ENCODE measurements around the gene KRT78. TPM values are rescaled to one million over a fixed set of nuclear protein-coding genes. Genes with fewer than 3 reads are reported as not detected.

KRT78 gene
- total and polyA plus RNA-seq, 9 donors: 0.05 to 2.8 (median 0.79) TPM; not detected in 6

DNA sequence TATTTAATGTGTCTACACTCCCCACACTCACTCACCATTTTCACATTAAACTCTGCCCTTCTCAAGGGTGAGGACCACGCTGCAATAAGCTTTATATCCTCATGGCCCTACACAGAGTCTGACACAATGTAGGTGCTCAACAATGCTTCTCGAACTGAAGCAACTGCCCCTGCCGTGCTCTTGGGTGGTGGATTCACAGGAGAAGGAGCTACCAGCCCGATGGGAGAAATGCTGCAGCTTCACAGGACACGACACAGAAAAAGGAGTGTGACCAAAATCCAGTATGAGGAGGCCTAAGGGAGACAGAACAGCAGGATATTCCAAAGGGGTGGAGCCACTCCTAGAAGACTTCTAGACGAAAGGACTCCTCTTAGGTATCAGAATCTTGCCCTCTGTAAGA lies 46.4 kb downstream of the KRT78 start:
- Histone ChIP-seq H3K27me3 (ENCODE audit: control insufficient read depth, insufficient read depth, low read length) (peaks cover 10% of the 10 kb centered on the region), H3K36me3 (ENCODE audit: control insufficient read depth, insufficient read depth, low read length) (no peaks in the 10 kb centered on the region), H3K4me1 (ENCODE audit: control insufficient read depth, insufficient read depth, low read length) (peaks cover 13% of the 10 kb centered on the region), H3K27ac (ENCODE audit: low read length) (no peak overlapping the region), H3K4me3 (ENCODE audit: low read length) (no peak overlapping the region), H3K9me3 (replicated peaks; ENCODE audit: control insufficient read depth, low read depth, low read length) (no peaks in the 10 kb centered on the region)
- DNase-seq: no peak
- 57% methylated on average over 6 of the region's 6 CpGs for WGBS (ENCODE audit: insufficient coverage)

DNA sequence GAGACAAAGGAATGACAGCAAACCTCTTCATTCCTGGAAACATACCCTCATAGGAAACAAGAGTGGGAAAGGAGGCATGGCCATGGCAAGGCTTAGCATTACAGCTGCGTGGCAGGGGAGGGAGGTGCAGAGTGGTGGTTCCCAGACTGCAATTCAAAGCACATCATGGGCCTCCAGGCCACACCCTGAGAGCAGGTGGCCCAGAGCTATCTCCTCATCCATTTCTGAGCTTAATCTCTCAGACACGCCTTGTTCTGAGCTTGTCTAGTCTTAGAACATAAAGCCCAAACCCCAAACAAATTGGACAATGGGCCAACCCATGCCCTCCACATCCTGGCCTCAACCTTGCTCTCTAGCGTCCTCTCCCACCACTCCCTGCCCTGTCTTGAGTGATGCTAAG lies 47.0 kb downstream of the KRT78 start:
- no peaks in the 10 kb centered on the region for H3K9me3 ChIP-seq (replicated peaks; ENCODE audit: control insufficient read depth, low read depth, low read length)
- H3K4me1 ChIP-seq (ENCODE audit: control insufficient read depth, insufficient read depth, low read length): peaks cover 13% of the 10 kb centered on the region
- 76% methylated on average over 2 of the region's 3 CpGs for WGBS (ENCODE audit: insufficient coverage)
- no peaks in the 10 kb centered on the region for H3K36me3 ChIP-seq (ENCODE audit: control insufficient read depth, insufficient read depth, low read length)
- no peak overlapping the region for H3K27ac ChIP-seq (ENCODE audit: low read length)
- peaks cover 5% of the 10 kb centered on the region for H3K27me3 ChIP-seq (ENCODE audit: control insufficient read depth, insufficient read depth, low read length)
- no peak overlapping the region for H3K4me3 ChIP-seq (ENCODE audit: low read length)
- DNase-seq: no peak

DNA sequence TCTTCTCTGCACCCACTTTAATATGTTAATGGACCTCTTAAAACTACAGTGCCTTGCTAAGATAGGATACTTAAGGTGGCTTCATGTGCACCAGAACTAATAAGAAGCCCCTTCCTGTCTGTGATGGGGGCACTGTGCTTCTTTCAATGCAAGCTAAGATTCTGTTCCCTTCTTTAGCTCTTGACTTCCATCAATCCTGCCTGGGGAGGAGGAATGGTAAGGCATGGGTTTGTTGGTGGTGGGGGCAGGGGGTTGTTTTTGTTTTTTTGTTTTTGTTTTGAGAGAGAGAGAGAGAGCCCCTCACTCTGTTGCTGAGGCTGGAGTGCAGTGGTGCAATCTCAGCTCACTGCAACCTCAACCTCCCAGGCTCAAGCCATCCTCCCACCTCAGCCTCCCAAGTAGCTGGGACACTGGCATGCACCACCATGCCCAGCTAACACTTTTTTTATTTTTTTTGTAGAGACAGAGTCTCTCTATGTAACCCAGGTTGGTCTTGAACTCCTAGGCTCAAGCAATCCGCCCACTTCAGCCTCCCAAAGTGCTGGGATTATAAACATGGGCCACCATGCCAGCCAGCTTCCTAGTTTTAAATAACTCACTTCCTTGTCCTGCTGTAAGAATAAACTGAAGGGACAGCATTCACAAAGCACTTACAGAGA lies 48.4 kb downstream of the KRT78 start:
- no peak for DNase-seq
- no CpG with 5 or more reads among the region's 1 CpG for WGBS (ENCODE audit: insufficient coverage)
- peaks cover 11% of the 10 kb centered on the region for H3K4me1 ChIP-seq (ENCODE audit: control insufficient read depth, insufficient read depth, low read length)

DNA sequence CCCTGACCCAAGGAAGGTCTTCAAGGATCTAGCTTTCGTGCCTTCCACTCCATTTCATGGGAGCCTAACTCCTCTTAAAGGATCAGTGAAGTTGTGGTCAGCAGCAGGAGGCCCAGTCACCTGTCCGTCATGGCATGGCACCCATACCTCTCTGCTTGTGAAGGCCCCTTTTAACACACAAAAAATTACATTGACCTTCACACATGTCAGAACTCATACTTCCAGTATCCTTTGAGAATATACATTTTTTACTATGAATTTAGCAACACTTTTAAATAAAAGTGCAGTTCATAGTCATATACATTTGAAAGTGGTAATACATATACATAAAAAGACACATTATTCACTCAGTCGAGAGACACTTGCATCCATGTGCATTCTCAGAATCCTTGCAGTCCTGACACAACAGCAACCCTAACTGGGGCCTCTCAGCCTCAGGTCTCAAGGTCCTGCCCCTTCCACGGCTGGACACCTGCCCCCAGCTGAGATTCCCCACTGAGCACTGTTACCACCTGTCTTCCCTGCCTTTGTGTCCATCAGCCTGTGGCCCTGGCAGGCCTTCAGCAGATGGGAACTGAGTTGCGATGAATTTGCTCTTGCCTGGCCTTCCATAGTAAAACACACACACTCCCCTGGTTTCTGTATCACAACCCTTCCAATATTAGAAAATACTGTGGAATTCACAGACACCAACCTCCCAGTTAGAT lies 49.1 kb downstream of the KRT78 start:
- no peaks in the 10 kb centered on the region for H3K36me3 ChIP-seq (ENCODE audit: control insufficient read depth, insufficient read depth, low read length)
- 42% methylated on average over 2 of the region's 5 CpGs for WGBS (ENCODE audit: insufficient coverage)
- H3K27me3 ChIP-seq (ENCODE audit: control insufficient read depth, insufficient read depth, low read length): peaks cover 2% of the 10 kb centered on the region
- H3K9me3 ChIP-seq (replicated peaks; ENCODE audit: control insufficient read depth, low read depth, low read length): no peaks in the 10 kb centered on the region
- peaks cover 6% of the 10 kb centered on the region for H3K4me1 ChIP-seq (ENCODE audit: control insufficient read depth, insufficient read depth, low read length)
- H3K27ac ChIP-seq (ENCODE audit: low read length): no peak overlapping the region
- no peak overlapping the region for H3K4me3 ChIP-seq (ENCODE audit: low read length)
- no peak for DNase-seq

More for the DNA sequence above, 48.4 kb downstream of the KRT78 start:
- no peaks in the 10 kb centered on the region for H3K36me3 ChIP-seq (ENCODE audit: control insufficient read depth, insufficient read depth, low read length)
- H3K27ac ChIP-seq (ENCODE audit: low read length): no peak overlapping the region
- H3K9me3 ChIP-seq (replicated peaks; ENCODE audit: control insufficient read depth, low read depth, low read length): no peaks in the 10 kb centered on the region
- peaks cover 4% of the 10 kb centered on the region for H3K27me3 ChIP-seq (ENCODE audit: control insufficient read depth, insufficient read depth, low read length)
- no peak overlapping the region for H3K4me3 ChIP-seq (ENCODE audit: low read length)

DNA sequence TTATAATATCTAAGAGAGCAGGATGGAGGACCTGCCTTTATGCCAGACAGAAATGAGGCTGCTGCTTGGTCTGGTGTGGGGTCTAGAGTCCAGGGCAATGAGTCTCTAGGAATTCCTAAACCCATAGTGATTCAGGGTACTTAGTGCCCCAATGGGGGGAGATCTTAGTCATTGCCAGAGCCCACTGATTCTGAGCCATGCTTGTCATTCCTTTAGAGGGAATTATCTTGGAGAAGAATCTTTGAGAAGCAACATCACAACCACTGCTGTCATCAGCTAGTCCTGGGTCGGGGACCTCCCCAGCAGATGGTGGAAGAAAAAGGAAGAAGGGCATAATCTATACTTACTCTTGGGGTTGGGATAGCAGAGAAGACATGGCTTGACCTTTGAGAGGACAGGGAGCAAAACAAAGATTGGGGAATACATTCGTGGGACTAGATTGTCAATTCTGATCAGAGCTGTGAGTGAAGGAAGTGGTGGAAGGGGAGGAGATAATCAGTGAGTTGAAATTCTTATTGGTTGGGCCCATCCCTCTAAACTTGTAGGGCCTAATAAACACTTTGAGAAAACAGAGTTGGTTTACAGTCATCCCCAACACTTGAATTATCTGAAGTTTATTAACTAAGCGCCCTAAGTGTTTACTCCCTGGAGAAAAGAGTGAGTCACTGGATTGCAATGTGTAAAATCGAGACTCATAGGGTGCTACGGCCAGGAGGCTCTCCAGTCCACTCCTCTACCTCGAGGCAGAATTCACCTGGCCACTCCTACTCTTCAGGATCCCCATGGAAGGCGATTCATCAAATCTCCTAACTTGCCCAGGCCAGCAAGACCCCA lies 49.9 kb downstream of the KRT78 start:
- Histone ChIP-seq H3K4me1 (ENCODE audit: control insufficient read depth, insufficient read depth, low read length) (peaks cover 2% of the 10 kb centered on the region), H3K27me3 (ENCODE audit: control insufficient read depth, insufficient read depth, low read length) (peaks cover 2% of the 10 kb centered on the region), H3K9me3 (replicated peaks; ENCODE audit: control insufficient read depth, low read depth, low read length) (no peaks in the 10 kb centered on the region), H3K36me3 (ENCODE audit: control insufficient read depth, insufficient read depth, low read length) (no peaks in the 10 kb centered on the region), H3K27ac (ENCODE audit: low read length) (no peak overlapping the region), H3K4me3 (ENCODE audit: low read length) (no peak overlapping the region)
- DNase-seq: no peak
- 52% methylated on average over 2 of the region's 7 CpGs for WGBS (ENCODE audit: insufficient coverage)

DNA sequence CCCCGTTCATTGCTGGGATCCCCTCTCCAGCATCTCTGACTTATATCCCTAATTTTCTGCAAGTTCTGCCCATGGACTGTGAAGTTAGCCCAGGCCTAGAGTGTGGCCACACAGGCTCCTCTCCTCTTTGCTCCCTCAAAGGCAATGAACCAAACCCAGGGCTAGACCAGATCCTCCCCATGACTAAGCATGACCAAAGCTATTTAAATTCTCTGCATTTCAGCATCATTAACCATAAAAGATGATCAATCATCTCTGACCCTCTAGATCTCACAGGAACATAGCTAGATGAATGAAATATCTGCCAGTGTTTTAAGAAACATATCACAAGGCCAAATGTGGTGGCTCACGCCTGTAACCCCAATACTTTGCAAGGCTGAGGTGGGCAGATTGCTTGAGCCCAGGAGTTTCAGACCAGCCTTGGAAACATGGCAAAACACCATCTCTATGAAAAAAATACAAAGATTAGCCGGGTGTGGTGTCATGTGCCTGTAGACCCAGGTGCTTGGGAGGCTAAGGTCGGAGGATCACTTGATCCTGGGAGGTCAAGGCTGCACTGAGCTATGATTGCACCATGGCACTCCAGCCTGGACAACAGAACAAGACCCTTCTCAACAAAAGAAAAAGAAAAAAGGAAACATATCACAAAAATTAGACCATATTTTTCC lies 50.7 kb downstream of the KRT78 start:
- no peak for DNase-seq
- Histone ChIP-seq H3K4me1 (ENCODE audit: control insufficient read depth, insufficient read depth, low read length) (no peaks in the 10 kb centered on the region), H3K27ac (ENCODE audit: low read length) (no peak overlapping the region), H3K27me3 (ENCODE audit: control insufficient read depth, insufficient read depth, low read length) (peaks cover 2% of the 10 kb centered on the region), H3K36me3 (ENCODE audit: control insufficient read depth, insufficient read depth, low read length) (no peaks in the 10 kb centered on the region), H3K4me3 (ENCODE audit: low read length) (no peak overlapping the region), H3K9me3 (replicated peaks; ENCODE audit: control insufficient read depth, low read depth, low read length) (no peaks in the 10 kb centered on the region)
- 80% methylated on average over 1 of the region's 4 CpGs for WGBS (ENCODE audit: insufficient coverage)

DNA sequence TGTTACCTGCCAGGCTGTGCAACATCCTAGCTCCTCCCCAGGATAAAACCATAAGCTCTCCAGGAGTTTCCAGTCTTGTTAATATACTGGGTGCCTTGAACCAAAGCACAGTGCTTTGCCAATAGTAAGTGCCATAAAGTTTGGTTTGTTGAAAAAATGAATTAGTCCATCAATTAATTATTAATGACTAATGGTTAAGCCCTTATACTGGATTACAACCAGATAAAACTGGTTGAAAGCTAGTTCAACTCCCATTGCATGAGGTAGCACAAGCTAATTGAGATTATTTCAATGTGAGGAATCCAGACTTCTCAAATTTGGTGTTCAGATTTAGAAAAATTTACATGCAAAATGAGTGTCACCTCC lies 51.3 kb downstream of the KRT78 start:
- no peak for DNase-seq

DNA sequence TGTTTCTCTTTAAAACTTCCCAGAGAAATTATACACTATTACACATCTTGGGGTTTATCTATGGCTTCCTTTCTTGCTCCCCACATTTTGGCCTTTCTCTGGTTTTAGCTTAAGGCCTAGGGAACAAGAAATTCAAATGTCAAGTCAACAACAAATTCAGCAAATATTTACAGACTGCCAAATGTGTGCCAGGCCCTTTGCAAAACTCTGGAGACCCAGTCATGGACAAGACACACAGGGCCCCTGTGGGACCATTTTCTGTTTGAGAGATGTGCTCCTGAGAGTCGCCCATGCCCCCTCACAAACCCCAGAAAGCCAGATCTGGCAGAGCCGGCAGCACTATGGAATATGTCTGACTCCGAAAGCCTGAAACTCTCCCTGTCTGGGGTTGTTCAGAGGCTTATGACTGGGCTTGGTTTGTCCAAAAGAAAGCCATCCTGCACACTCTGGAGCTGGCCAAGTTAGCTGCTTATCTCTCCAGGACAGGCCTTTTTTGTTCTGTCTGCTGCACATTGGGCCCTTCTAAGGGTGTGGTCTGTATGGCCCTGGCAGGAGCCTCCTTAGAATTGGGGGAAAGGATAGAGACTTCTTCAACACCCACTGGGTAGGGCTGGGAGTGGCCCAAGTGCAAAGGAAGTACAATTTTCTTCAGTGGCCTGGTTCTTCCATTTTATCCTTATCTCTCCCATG lies 51.8 kb downstream of the KRT78 start:
- Histone ChIP-seq H3K36me3 (ENCODE audit: control insufficient read depth, insufficient read depth, low read length) (no peaks in the 10 kb centered on the region), H3K4me3 (ENCODE audit: low read length) (no peak overlapping the region), H3K9me3 (replicated peaks; ENCODE audit: control insufficient read depth, low read depth, low read length) (no peaks in the 10 kb centered on the region), H3K27ac (ENCODE audit: low read length) (no peak overlapping the region), H3K4me1 (ENCODE audit: control insufficient read depth, insufficient read depth, low read length) (no peaks in the 10 kb centered on the region), H3K27me3 (ENCODE audit: control insufficient read depth, insufficient read depth, low read length) (no peaks in the 10 kb centered on the region)
- no peak for DNase-seq
- no CpG with 5 or more reads among the region's 3 CpGs for WGBS (ENCODE audit: insufficient coverage)

More for the DNA sequence above, 51.3 kb downstream of the KRT78 start:
- H3K4me3 ChIP-seq (ENCODE audit: low read length): no peak overlapping the region
- no peaks in the 10 kb centered on the region for H3K36me3 ChIP-seq (ENCODE audit: control insufficient read depth, insufficient read depth, low read length)
- H3K27me3 ChIP-seq (ENCODE audit: control insufficient read depth, insufficient read depth, low read length): peaks cover 2% of the 10 kb centered on the region
- H3K27ac ChIP-seq (ENCODE audit: low read length): no peak overlapping the region
- H3K4me1 ChIP-seq (ENCODE audit: control insufficient read depth, insufficient read depth, low read length): no peaks in the 10 kb centered on the region
- H3K9me3 ChIP-seq (replicated peaks; ENCODE audit: control insufficient read depth, low read depth, low read length): no peaks in the 10 kb centered on the region

DNA sequence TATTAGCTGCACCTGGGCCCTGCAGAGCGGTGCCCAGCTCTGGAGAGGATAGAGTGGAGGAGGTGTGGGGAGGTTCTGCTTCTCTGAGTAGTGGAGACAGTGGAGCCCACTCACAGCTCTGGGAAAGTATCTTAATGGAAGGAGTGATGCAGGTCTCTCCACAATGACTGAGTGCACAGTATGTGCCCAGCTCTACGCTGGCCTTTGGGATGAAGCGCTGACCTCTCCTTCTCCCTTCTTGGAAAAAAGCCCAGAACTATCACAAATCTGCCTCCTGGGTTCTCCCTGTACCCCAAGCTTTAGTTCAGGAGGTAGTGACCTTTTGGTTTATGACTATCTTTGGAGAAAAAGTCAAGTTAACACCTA lies 52.4 kb downstream of the KRT78 start:
- H3K4me1 ChIP-seq (ENCODE audit: control insufficient read depth, insufficient read depth, low read length): no peaks in the 10 kb centered on the region
- DNase-seq: no peak
- H3K27ac ChIP-seq (ENCODE audit: low read length): no peak overlapping the region
- H3K9me3 ChIP-seq (replicated peaks; ENCODE audit: control insufficient read depth, low read depth, low read length): no peaks in the 10 kb centered on the region
- 100% methylated on average over 1 of the region's 3 CpGs for WGBS (ENCODE audit: insufficient coverage)
- H3K27me3 ChIP-seq (ENCODE audit: control insufficient read depth, insufficient read depth, low read length): peaks cover under 1% of the 10 kb centered on the region
- no peaks in the 10 kb centered on the region for H3K36me3 ChIP-seq (ENCODE audit: control insufficient read depth, insufficient read depth, low read length)
- H3K4me3 ChIP-seq (ENCODE audit: low read length): no peak overlapping the region
